Esophagus squamous epithelium (tissue), 5 donors: Measurements from ENCODE around the gene MICAL1. TPM values are rescaled to one million over a fixed set of nuclear protein-coding genes. Genes with fewer than 3 reads are reported as not detected.

Experiments used
- DNase-seq: peaks from one replicate; lab custom pipeline; 2025; lab: John Stamatoyannopoulos, UW
- H3K27ac ChIP-seq, 4 donors: fragments of 200-600 bp; sonication (generic); one replicate each; pipeline ENCODE4 v1.5.1; 2016 to 2019; ENCODE audit warnings: mild to moderate bottlenecking in 1 of 4
- H3K27me3 ChIP-seq, 4 donors: fragments of 200-600 bp; sonication (generic); 1 replicate in 3 of 4; 2 replicates in 1 of 4; pipeline versions ENCODE4 v1.5.1 to v1.6.0; 2017 to 2021; ENCODE audit warnings: antibody characterized with exemption in 1 of 4
- H3K36me3 ChIP-seq, 3 donors: fragments of 200-600 bp; sonication (generic); one replicate each; pipeline ENCODE4 v1.5.1; 2016 to 2019
- H3K4me1 ChIP-seq, 3 donors: fragments of 200-600 bp; sonication (generic); one replicate each; pipeline ENCODE4 v1.5.1; 2017 to 2019
- H3K4me3 ChIP-seq, 4 donors: fragments of 200-600 bp; sonication (generic); 1 replicate in 3 of 4; 2 replicates in 1 of 4; pipeline ENCODE4 v1.5.1; 2016 to 2019; ENCODE audit warnings: mild to moderate bottlenecking in 2 of 4, moderate library complexity in 1 of 4
- H3K9me3 ChIP-seq, 3 donors: fragments of 200-600 bp; sonication (generic); one replicate each; pipeline ENCODE4 v1.5.1; 2016 to 2019
- CTCF ChIP-seq, 6 experiments: fragments of 450-650 bp in 4 of 6; fragments of 200-600 bp in 2 of 6; sonication (generic) in 2 of 6; IDR thresholded peaks; one replicate each; pipeline ENCODE4 v1.5.1; 2016 to 2019; ENCODE audit warnings: antibody characterized with exemption in 6 of 6, mild to moderate bottlenecking in 4 of 6, moderate library complexity in 4 of 6
- POLR2A ChIP-seq, 4 donors: fragments of 450-650 bp; IDR thresholded peaks; one replicate each; pipeline ENCODE4 v1.6.1; 2017; ENCODE audit warnings: antibody characterized with exemption in 4 of 4, mild to moderate bottlenecking in 4 of 4, moderate library complexity in 3 of 4
- WGBS, 2 donors: methylation state at CpG; one replicate each; pipeline ENCODE4 v1.1.5; 2018; 5-methylcytosine and 5-hydroxymethylcytosine counted together
- intact Hi-C: fragments of 100-400 bp; cut with DNase I; formaldehyde crosslinking; loops from one replicate; pipeline ENCODE4 v1.15.0; 2022
- total RNA-seq, 4 donors: library from RNA; depleted of rRNA; stranded (reverse); fragments of >200 nt; gene quantifications; one replicate each; pipeline ENCODE4 v1.1.0, GENCODE V29; 2016
- donor health status: DM: yes; HTN: yes; CAD: no.

MICAL1 gene
- total RNA-seq, 4 donors from 2014 or later, result 11.9 to 20.0 (median 12.6) TPM

- no peaks in the 10 kb centered on the region for H3K9me3 ChIP-seq
- peaks cover 0 to 17% (median 0%) of the 10 kb centered on the region in 3 donors for H3K4me1 ChIP-seq
- WGBS, 2 donors, result 57 to 63% methylated on average over 4 of the region's 4 CpGs
- no peak for TF ChIP-seq POLR2A (IDR thresholded peaks at IDR 0.05)
- TF ChIP-seq CTCF (IDR thresholded peaks at IDR 0.05), result no peak
- H3K27me3 ChIP-seq, result no peaks in the 10 kb centered on the region
- no peaks in the 10 kb centered on the region for H3K36me3 ChIP-seq
- H3K4me3 ChIP-seq, result no peak overlapping the region
- intact Hi-C loops, result no loop called here
- H3K27ac ChIP-seq, result no peak overlapping the region
- no peak for DNase-seq
Measured at GRCh38 chr6:109406196-109406595, 49.4 kb downstream of the MICAL1 start.

GRCh38 chr6:109397020-109397419, 58.6 kb downstream of the MICAL1 start:
- no peak for TF ChIP-seq POLR2A (IDR thresholded peaks at IDR 0.05)
- TF ChIP-seq CTCF (IDR thresholded peaks at IDR 0.05), result peak in 1 of 6 experiments; percentile 44
- 56 to 68% methylated on average over 4 of the region's 4 CpGs for WGBS, 2 donors
- Histone ChIP-seq H3K36me3 (no peaks in the 10 kb centered on the region), H3K27me3 (no peaks in the 10 kb centered on the region), H3K4me1 (peaks cover 0 to 11% (median 0%) of the 10 kb centered on the region in 3 donors), H3K9me3 (no peaks in the 10 kb centered on the region), H3K4me3 (no peak overlapping the region), H3K27ac (no peak overlapping the region)
- intact Hi-C loops, result no loop called here
- DNase-seq, result no peak

GRCh38 chr6:109396046-109396718, 59.4 kb downstream of the MICAL1 start:
- H3K36me3 ChIP-seq, result no peaks in the 10 kb centered on the region
- TF ChIP-seq CTCF (IDR thresholded peaks at IDR 0.05), result no peak
- no peak for TF ChIP-seq POLR2A (IDR thresholded peaks at IDR 0.05)
- H3K27me3 ChIP-seq, result no peaks in the 10 kb centered on the region
- no peak overlapping the region for H3K27ac ChIP-seq
- intact Hi-C loops, result no loop called here
- H3K4me3 ChIP-seq, result no peak overlapping the region
- WGBS, 2 donors, result 94% methylated on average over 12 of the region's 12 CpGs
- DNase-seq, result no peak
- H3K4me1 ChIP-seq, result peaks cover 0 to 11% (median 0%) of the 10 kb centered on the region in 3 donors
- H3K9me3 ChIP-seq, result no peaks in the 10 kb centered on the region

Other genes starting within 250 kb of the MICAL1 start
- gene CD164, start 73.3 kb downstream of the MICAL1 start, total RNA-seq, result 100 to 1,000 TPM in 2 of 4 donors, 10 to 100 TPM in 2; 60.8 to 129 (median 97.1) TPM
- 1 to 10 TPM in 3 of 4 donors, under 1 TPM in 1; 0.35 to 6.1 (median 2.8) TPM for gene PPIL6, start 15.1 kb downstream of the MICAL1 start, total RNA-seq
- 10 to 100 TPM; 10.6 to 28.1 (median 24.0) TPM for gene SMPD2, start 15.0 kb downstream of the MICAL1 start, total RNA-seq
- gene ZBTB24, start 27.4 kb upstream of the MICAL1 start, total RNA-seq, result 1 to 10 TPM; 3.9 to 8.4 (median 7.0) TPM
- 1 to 10 TPM; 2.8 to 9.0 (median 3.2) TPM for gene AK9, start 235.4 kb upstream of the MICAL1 start, total RNA-seq
- 10 to 100 TPM in 1 of 4 donors, 1 to 10 TPM in 3; 7.0 to 11.3 (median 9.1) TPM for gene FIG4, start 235.5 kb upstream of the MICAL1 start, total RNA-seq